ENCODE results near the gene PSENEN.
"Not testable (repeated sequence)": the region's sequence is repeated elsewhere in the genome, so short reads cannot be mapped to it uniquely, and the experiment has no call there.

PSENEN gene

GRCh38 chr19:35789978-35790944 lies 44.8 kb downstream of the PSENEN start:
- DNase-seq (ENCODE audit: low read depth), result no peak
- no peak for TF ChIP-seq CTCF (IDR thresholded peaks at IDR 0.05; ENCODE audit: control insufficient read depth, extremely low read depth, insufficient read depth)
- no peak overlapping the region for H3K4me3 ChIP-seq (ENCODE audit: low read depth, low read length)

- no peak for DNase-seq (ENCODE audit: low read depth)
- no peak for TF ChIP-seq CTCF (IDR thresholded peaks at IDR 0.05; ENCODE audit: control insufficient read depth, extremely low read depth, insufficient read depth)
- no peak overlapping the region for H3K4me3 ChIP-seq (ENCODE audit: low read depth, low read length)
Observed at GRCh38 chr19:35790981-35791813, 45.7 kb downstream of the PSENEN start.

- no peak for TF ChIP-seq CTCF (IDR thresholded peaks at IDR 0.05; ENCODE audit: control insufficient read depth, extremely low read depth, insufficient read depth)
- H3K4me3 ChIP-seq (ENCODE audit: low read depth, low read length), result no peak overlapping the region
- no peak for DNase-seq (ENCODE audit: low read depth)
Observed at GRCh38 chr19:35791814-35792279, 46.4 kb downstream of the PSENEN start.

- H3K4me3 ChIP-seq (ENCODE audit: low read depth, low read length), result no peak overlapping the region
- no peak for DNase-seq (ENCODE audit: low read depth)
- no peak for TF ChIP-seq CTCF (IDR thresholded peaks at IDR 0.05; ENCODE audit: control insufficient read depth, extremely low read depth, insufficient read depth)
Observed at GRCh38 chr19:35792312-35792711, 46.9 kb downstream of the PSENEN start.

DNA sequence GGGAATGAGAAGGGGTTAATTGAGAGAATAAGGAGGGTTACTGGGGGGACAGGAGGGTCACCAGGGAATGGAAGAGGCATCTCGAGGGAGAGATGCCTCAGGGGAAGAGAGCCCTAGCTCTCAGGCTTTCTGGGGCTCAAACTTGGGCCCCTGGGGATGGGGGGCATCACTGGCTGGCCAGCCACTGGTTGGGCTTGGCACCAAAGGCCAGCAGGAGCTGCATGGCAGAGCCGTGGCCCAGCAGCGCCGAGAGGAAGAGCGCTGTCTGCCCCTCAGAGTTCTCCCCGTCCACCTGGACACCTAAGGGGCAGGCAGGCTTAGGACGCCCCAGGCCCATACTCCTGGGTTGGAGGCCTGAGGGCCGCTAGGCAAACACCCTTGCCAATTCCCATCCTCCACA lies 47.4 kb downstream of the PSENEN start:
- no peak for DNase-seq (ENCODE audit: low read depth)
- TF ChIP-seq CTCF (IDR thresholded peaks at IDR 0.05; ENCODE audit: control insufficient read depth, extremely low read depth, insufficient read depth), result no peak
- no peak overlapping the region for H3K4me3 ChIP-seq (ENCODE audit: low read depth, low read length)

DNA sequence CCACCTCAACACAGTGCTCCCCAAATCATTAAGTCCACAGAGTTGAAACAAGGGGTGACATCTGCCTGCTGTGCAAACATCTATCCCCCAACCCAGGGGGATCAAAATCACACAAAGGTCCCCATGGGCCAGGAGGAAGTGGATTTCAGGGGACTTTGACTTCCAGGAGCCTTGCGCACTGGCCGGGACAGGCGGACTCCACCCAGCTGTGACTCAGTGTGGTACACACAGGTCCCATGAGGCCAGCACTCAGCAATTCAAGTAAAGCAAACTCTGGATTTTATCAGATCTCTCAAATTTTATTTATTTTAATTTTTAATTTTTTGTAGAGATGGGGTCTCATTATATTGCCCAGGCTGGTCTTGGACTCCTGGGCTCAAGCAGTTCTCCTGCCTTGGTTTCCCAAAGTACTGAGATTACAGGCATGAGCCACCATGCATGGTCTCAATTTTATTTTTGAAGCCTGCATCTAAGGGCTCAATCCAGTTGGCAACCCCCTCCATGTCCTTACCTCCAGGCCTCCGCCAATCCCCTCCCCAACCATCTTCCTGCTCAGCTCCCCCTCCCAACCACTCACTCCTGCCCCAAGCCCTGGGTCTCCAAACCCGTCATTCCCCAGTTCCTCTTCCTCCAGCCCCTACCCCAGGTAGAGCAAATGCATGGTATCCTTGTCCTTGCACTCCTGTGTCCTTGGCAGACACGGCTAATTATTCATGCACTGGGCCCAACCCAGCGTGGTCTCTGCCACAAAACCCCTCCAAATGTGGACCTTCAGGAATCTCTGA lies 48.1 kb downstream of the PSENEN start:
- no peak for DNase-seq (ENCODE audit: low read depth)
- H3K4me3 ChIP-seq (ENCODE audit: low read depth, low read length), result no peak overlapping the region
- no peak for TF ChIP-seq CTCF (IDR thresholded peaks at IDR 0.05; ENCODE audit: control insufficient read depth, extremely low read depth, insufficient read depth)

DNA sequence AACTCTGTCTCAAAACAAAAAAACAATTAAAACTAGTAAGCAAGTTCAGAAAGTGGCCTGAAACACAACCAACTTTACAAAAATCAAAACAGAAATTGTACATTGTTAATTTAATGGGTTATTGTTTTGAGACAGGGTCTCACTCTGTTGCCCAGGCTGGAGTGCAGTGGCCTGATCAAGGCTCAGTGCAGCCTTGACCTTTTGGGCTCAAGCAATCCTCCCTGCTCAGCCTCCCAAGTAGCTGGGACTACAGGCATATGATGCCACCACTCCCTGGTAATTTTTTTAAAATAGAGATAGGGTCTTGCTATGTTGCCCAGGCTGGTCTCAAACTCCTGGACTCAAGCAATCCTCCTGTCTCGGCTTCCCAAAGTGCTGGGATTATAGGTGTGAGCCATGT lies 50.1 kb downstream of the PSENEN start:
- DNase-seq (ENCODE audit: low read depth); H3K4me3 ChIP-seq (ENCODE audit: low read depth, low read length): not testable (repeated sequence)
